ENCODE results near the gene ISCU. TPM values are rescaled to one million over a fixed set of nuclear protein-coding genes. Genes with fewer than 3 reads are reported as not detected.

Gene ISCU
- total and polyA plus RNA-seq, 9 of the 15 experiments (the other 6 are each of a cell fraction or from before 2014, with no cell fraction given): 15.9 to 92.5 (median 77.3) TPM

DNA sequence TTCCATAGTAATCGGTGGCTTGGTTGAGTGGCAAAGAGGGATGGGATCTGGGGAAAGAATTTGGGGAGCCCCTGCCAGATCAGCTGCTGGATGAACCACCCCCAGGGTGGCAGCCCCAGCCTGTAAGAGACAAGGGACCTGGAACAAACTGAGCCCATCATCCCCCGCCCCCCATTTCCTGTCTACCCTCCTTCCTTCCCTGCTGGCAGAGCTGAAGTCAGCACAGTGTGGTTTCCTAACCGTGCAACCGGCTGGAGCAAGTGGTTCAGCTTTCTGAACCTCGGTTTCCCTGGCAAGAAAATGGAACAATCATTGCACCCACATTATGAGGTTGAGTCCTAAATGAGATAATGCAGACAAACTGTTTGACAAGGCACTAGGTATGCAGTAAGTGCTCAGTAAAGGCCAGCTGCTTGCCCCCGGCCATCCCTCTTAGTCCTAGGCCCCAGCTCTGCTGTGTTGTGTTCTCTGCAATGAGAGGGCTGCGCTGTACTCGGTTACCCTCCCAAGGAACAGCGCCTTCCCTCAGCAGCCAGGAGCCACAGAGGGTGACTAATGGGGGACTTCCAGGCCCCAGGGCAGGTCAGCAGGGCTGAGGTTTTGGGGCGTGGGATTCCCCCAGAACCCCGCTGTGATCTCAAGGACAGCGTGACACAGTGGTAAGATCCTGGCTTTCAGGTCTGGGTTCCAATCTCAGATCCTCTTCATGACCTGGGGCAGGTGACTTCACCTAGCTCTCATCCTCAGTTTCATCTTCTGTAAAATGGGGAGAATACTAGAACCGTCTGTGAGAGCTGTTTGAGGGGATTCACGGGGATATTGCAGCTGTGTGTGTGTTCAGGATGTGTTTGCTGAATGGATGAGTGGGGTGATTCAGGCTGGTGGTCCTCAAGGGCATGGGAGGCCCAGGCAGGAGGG lies 54.8 kb downstream of the ISCU start (continued):
- TF ChIP-seq CHD4 (IDR thresholded peaks at IDR 0.05; ENCODE audit: insufficient read depth, insufficient replicate concordance, low read depth, low read length, poor library complexity, severe bottlenecking) (peak; percentile 28), KLF6 (CRISPR knock-in tag; IDR thresholded peaks at IDR 0.05; ENCODE audit: borderline replicate concordance) (no peak), YBX1 (IDR thresholded peaks at IDR 0.05) (no peak), NFRKB (IDR thresholded peaks at IDR 0.05; ENCODE audit: low read depth) (no peak), BRF1 (IDR thresholded peaks at IDR 0.05; ENCODE audit: borderline replicate concordance, extremely low read depth, insufficient read length) (no peak), ZC3H4 (CRISPR knock-in tag; IDR thresholded peaks at IDR 0.05; ENCODE audit: borderline replicate concordance) (no peak), HDAC2 (IDR thresholded peaks at IDR 0.05) (0 out of 2 replicates have a peak, but pooled peaks have one; percentile 33)
- TF ChIP-seq, protein P1, sequence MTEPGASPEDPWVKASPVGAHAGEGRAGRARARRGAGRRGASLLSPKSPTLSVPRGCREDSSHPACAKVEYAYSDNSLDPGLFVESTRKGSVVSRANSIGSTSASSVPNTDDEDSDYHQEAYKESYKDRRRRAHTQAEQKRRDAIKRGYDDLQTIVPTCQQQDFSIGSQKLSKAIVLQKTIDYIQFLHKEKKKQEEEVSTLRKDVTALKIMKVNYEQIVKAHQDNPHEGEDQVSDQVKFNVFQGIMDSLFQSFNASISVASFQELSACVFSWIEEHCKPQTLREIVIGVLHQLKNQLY (CRISPR knock-in tag; conservative IDR thresholded peaks at IDR 0.05): no peak
